HG02678 (cell line): ENCODE data around the gene CD19.
"Not testable (repeated sequence)": the region's sequence is repeated elsewhere in the genome, so short reads cannot be mapped to it uniquely, and the experiment has no call there.

Source experiments
- ATAC-seq: cut with Tn5 transposase; IDR thresholded peaks from one replicate; pipeline ENCODE4 v1.9.1; 2021; ENCODE audit warnings: mild to moderate bottlenecking, moderate library complexity; ENCODE audit not compliant: unreplicated experiment

The CD19 gene

DNA sequence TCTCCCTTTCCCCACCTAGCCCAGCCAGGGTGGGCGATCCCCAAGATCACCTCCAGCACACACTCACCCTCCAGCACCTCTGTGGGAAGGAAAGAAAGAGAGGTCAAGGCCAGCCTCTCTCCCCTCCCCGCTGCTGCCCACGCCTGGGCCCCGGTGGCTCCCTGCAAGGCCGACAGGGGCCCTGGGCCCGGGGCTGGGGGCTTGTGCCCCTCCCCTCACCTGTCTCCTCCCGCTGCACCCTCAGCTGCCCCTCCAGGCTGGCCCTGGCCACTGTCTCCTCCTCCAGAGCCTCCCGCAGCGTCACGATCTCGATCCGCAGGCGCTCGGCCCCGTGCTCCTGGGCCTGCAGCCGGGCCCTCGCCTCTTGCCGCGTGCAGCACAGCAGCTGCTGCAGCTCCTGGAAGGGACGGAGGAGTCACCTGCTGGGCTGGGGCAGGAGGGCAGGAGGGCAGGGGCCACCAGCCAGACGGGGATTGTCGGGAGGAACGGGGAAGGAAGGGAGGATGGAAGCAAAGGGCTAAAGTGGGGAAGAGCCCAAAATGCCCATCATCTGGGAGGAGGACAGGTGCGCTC, 25.9 kb upstream of the CD19 start:
- no peak for ATAC-seq

DNA sequence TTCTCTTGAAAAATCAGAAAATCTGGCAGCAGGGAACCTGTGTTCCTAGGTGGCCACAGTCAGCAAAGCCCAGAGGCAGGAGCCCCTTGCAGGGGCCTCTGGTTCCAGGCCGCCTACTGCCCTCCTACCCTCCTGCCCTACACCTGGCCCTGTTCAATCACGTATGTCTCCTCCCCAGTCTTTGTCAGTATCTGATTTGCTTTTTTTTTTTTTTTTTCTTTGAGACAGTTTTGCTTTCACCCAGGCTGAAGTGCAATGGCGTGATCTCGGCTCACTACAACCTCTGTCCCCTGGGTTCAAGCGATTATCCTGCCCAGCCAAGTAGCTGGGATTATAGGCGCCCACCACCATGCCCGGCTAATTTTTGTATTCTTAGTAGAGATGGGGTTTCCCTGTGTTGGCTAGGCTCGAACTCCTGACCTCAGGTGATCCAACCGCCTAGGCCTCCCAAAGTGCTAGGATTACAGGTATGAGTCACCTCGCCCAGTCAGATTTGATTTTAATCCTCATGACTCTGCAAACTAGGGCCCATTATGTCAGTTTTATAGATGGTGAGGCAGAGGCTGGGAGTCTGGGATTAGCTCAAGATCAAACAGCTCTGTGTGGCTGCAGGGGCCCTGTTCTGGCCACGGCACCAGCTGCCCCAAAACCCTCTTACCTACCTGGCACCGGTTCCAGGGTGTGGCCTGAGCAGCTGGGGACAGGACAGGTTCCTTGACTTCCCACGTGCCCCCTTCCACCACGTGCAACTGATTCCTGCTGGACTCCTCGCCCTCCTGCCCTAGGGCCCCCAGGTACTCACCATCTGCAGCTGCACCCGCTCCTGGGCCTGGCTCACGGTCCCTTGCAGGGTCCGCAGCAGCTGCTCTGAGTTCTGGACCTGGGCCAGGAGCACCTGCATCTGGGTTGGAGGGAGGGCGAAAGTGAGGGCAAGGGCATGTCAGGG, 21.4 kb upstream of the CD19 start:
- no peak for ATAC-seq

DNA sequence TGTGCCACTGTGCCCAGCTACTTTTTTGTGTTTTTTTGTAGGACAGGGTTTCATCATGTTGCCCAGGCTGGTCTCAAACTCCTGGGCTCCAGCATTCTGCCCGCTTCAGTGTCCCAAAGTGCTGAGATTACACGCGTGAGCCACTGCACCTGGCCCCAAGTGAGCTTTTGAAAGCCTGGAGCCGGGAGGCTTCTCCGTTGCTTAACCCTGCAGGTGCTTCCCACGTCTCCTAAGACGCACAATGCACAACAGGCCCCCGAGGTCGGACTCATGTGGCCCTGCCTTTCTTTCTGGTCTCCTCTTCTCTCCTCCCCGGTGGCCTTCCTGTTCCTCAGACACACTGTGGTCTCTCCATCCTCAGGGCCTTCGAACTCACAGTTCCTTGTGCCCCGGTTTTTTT, 19.2 kb upstream of the CD19 start:
- no peak for ATAC-seq

DNA sequence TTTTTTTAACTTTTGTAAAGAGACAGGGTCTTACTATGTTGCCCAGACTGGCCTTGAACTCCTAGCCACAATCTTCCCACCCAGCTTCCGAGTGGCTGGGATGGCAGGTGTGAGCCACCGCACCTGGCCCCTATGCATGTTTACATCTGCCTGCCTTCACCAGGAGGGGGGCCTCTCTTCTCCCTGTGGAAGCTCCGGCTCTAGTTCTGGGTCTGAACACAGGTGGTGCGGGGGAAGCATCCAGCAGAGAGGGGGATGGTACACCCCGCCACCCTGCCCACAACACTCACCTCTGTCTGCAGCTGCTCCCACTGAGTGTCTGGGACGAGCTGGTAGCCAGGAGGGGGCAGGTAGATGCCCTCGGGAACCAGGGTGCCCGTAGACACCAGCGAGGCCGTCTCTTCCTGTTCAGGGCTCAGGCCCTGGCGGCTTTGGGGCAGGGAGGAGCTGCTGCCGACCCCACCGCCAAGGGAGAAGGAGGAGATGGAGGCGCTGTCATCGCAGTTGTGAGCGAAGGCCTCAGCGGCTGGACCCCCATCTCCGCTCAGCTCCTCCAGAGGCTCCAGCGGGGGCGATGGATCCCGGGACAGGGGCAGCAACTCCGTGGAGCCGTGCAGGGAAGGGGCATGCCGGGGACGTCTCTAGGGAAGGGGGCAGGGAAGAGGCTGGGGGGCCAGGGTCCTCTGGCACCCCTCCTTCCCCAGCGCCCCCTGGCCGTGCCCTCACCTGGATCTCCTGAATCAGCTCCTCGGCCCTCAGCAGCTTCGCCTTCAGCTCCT, 17.6 kb upstream of the CD19 start:
- ATAC-seq: no peak

DNA sequence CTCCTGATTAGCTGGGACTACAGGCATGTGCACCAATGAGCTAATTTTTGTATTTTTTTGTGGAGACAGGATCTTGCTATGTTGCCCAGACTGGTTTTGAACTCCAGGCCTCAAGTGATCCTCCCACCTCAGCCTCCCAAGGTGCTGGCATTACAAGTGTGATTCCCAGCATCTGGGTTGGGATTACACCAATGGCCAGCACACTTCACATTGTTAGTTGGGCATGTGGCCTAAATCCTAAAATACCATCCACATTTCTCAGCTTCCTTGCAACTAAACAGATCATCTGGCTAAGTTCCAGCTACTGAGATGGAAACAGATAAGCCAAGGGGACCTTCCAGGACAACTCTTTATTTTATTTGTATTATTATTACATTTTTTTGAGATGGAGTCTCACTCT, 16.6 kb upstream of the CD19 start:
- ATAC-seq: no peak

DNA sequence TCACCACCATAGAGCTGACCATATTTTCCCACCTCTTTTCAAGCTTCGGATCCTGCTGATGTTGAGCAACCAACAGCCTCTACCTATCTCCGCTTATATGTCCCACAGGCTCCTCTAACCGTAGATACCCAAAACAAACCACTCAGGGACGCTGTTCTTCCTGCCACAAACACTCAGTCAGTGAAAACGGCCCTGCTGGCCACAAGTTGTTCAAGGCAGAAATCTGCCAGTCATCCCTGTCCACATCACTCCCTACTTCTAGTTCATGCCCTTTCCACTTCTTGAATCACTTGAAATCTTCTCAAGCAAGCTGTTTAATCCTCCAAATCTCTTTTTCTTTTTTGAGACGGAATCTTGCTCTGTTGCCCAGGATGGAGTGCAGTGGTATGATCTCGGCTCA, 14.7 kb upstream of the CD19 start:
- ATAC-seq: no peak

DNA sequence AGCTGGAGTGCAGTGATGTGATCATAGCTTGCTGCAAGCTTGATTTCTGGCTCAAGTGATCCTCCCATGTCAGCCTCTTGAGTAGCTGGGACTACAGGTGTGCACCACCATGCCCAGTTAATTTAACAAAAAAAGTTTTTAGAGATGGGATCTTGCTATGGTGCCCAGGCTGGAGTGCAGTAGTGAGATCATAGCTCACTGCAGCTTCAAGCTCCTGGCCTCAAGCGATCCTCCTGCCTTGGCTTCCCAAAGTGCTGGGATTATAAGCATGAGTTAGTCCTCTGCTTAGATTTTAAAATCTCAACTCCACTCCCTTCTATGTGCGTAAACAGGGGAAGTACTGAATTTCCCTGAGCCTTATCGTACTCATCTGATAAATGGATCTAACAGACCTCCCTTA, 13.1 kb upstream of the CD19 start:
- ATAC-seq: no peak

DNA sequence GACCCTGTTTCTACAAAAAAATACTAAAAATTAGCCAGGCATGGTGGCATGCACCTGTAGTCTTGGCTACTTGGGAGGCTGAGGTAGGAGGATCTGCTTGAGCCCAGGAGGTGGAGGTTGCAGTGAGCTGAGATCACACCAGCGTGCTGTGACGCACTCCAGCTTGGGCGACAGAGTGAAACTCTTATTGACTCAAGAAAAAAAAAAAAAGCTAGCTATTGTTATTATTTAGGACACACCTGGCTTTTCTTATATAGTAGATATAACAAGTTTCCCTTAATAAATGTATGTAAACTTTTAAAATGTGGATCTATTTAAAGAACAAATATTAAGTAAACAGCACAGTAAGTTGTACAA, 8.6 kb upstream of the CD19 start:
- no peak for ATAC-seq

DNA sequence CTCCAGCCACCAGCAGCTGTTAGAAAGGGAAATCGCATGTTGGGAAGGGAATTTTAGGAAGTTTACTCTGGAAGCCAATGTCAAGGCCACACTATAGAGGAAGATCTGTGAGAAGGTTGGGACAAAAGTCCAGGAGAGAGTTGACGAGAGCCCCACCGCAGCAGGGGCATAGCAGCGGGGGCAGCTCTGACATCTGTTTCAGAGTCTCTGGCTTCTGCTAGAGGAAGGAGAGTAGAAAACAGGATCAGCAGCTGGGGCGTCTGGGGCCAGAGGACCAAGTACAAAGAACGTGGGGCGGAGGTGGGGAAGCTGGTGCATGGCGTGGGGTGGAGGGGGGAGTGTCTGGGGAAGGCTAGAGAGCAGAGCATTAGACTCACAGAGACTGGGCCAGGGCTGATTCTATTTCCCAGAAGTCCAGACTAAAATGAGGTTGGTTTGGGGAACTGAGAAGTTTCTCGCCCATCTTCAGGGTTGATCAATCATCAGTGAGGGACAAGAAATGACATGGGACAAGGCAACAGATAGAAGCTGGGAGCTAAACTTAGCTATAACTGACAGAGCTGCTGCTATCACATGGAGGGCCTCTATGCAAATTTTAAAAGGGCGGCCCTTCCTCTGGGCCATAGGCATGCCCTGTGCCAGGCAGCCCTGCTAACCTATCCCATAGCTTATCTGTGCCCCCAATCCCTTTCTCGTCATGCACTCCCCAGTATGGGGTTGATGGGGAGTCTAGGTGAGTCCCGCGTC, 7.9 kb upstream of the CD19 start:
- ATAC-seq: peak; percentile 56

DNA sequence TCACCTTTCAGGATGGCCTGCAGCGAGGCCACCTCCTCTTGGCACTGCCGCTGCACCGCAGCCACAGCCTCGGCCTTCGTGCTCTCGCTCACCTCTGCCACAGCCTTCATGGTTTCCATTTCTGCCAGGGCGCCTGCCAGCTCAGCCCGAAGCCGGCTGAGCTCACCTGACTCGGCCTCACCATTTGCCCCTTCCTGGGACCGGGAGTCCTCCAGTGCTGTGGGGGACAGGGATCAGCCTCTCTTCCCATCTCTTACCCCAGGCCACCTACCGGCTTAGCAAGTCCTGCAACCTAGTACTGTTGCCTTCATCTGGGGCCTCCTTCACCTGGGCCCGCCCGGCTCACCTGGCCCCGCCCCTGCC, 7.4 kb upstream of the CD19 start:
- ATAC-seq: no peak

DNA sequence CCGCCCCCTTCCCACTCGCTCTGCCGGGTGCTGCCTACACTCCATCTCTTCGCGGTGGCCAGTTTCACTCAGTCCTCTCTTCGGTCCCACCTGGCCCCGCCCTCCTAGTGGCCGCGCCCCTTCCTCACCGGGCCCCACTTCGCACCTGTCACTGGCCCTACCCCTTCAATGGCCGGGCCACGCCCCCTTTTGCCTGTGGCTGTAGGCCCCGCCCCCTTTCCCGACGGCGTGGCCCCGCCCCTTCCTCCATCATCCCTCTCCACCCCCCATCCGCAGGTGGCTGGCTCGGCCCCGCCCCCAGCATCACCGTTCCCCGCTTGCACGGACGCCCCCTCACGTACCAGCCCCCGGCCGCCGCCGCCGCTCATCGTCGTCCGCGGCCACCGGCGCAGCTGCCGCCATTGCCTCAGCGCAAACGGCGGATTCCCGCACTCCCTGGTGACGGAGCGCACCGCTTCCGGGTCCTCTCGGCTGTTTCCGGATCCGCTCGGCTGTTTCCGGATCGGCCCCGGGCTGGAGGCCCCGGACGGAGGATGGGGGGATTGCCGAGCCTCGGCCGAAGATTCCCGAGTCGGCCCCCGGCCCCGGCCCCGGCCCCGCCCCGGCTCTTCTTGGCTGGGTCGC, 6.9 kb upstream of the CD19 start, which contains the start of gene RABEP2:
TSS of gene RABEP2 (minus strand) at position 477 of the 624 bp plus-strand sequence. CDS start at position 402, 75 bp downstream.
- ATAC-seq: peak; percentile 61

DNA sequence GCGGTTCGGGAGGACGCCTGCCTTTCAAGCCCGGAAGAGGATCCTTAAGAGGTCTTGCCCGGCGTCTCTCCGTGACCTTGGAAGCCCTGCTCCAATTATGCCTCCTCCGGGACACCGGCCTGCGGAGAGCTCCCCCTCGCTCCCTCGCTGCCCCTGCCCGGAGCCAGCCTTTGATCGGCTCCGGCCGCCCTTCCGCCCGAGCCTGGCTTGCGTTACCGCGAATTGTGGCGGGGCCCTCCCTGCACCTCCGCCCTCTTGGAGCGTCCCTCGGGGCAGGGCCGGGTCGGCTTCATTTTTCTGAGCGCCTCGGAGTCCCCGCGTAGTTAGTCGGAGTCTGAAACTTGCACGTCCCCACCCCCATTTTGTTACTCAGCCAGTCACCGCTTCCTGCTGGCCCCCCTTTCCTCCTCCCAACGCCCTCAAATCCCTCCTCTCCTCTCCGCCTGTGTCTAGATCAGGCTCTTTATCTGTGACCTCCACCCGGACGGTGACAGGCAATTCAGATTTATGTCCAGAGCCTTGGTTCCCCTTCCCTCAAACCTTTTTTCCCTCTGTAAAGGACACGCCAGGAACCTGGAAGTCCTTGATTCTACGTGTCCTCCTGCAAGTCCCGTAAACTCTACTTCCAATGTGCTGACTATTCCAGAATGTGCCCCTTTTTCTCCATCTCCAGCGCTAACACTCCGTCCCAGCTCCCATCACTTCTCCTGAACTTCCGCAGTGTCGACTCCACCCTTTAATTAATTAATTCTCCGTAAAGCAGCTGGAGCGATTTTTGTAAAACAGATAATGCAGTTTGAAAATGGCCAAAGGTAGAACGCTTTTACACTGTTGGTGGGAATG, 6.2 kb upstream of the CD19 start:
- peak; percentile 31 for ATAC-seq

DNA sequence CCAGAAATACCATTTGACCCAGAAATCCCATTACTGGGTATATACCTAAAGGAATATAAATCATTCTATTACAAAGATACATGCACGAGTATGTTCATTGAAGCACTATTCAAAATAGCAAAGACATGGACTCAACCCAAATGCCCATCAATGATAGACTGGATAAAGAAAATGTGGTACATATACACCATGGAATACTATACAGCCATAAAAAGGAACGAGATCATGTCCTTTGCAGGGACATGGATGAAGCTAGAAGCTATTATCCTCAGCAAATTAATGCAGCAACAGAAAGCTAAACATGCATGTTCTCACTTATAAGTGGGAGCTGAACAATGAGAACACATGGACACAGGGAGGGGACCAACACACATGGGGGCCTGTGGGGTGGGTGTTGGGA, 5.5 kb upstream of the CD19 start:
- not testable (repeated sequence) for ATAC-seq

DNA sequence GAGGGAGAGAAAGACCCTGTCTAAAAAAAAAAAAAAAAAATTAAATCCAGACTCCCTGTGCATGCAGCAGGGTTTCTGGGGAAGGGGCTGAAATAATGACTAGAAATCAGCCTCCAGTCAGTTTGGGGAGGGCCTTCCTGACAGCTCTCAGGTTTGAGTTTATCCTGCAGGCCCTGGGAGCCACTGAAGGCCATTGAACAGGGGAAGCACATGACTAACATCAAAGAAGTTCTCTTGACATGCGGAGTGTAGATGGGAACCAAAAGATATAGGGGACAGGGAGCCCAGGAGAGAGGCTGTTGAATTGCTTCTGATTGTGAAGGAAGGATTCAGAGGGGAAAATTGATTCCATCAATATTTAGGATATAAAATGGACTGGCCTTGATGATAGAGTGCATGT, 4.0 kb upstream of the CD19 start:
- ATAC-seq: no peak

DNA sequence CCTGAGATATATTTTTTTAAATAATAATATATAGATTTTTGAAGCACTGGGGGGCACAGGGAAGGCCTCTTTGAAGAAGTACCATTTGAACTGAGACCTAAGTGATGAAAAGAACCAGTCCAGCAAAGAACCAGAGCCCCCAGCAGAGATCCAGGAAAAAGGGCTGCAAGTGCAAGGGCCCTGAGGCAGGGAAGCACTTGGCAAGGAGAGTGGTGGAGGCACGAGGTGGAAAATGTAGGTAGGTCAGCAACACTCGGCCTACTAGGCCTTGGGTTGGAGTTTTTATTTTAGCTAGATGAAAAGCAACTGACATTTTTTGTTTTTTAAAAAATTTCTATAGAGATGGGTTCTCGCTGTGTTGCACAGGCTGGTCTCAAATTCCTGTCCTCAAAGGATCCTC, 1.6 kb upstream of the CD19 start:
- no peak for ATAC-seq

DNA sequence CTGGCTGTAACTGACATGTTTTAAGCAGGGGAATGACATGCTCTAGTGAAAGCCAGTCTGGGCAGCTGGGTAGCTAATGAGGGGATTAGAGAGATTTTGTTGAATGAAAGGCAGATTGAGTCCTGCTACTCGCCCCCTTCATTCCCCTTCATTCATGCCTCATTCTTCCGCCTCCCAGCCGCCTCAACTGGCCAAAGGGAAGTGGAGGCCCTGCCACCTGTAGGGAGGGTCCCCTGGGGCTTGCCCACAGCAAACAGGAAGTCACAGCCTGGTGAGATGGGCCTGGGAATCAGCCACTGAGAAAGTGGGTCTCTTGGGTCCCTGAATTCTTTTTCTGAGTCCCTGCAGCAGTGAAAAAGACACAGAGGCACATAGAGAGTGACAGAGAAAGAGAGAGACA, 1.1 kb upstream of the CD19 start:
- peak; percentile 55 for ATAC-seq

DNA sequence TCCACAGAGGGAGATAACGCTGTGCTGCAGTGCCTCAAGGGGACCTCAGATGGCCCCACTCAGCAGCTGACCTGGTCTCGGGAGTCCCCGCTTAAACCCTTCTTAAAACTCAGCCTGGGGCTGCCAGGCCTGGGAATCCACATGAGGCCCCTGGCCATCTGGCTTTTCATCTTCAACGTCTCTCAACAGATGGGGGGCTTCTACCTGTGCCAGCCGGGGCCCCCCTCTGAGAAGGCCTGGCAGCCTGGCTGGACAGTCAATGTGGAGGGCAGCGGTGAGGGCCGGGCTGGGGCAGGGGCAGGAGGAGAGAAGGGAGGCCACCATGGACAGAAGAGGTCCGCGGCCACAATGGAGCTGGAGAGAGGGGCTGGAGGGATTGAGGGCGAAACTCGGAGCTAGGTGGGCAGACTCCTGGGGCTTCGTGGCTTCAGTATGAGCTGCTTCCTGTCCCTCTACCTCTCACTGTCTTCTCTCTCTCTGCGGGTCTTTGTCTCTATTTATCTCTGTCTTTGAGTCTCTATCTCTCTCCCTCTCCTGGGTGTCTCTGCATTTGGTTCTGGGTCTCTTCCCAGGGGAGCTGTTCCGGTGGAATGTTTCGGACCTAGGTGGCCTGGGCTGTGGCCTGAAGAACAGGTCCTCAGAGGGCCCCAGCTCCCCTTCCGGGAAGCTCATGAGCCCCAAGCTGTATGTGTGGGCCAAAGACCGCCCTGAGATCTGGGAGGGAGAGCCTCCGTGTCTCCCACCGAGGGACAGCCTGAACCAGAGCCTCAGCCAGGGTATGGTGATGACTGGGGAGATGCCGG, 769 bp downstream of the CD19 start:
- ATAC-seq: no peak

DNA sequence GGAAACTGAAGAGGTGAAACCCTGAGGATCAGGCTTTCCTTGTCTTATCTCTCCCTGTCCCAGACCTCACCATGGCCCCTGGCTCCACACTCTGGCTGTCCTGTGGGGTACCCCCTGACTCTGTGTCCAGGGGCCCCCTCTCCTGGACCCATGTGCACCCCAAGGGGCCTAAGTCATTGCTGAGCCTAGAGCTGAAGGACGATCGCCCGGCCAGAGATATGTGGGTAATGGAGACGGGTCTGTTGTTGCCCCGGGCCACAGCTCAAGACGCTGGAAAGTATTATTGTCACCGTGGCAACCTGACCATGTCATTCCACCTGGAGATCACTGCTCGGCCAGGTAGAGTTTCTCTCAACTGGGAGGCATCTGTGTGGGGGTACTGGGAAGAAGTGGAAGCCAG, 1.4 kb downstream of the CD19 start:
- no peak for ATAC-seq

DNA sequence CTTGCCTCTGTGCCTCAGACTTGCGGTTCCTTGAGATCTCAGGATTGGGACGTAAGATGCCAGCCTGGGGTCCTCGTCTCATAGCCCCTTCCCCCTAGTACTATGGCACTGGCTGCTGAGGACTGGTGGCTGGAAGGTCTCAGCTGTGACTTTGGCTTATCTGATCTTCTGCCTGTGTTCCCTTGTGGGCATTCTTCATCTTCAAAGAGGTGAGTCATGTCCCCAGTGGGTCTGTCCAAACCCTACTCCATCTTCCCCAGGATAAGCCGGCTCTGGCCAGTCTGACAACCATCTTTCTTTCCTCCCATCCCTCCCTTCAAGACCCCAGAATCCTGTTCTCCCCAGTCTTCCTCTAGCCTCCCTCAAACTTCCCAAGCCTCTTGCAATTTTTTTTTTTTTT, 3.6 kb downstream of the CD19 start:
- no peak for ATAC-seq
